RWPE1 (cell line): ENCODE measurements around the gene NKAPD1.
A peak's percentile ranks its signal among the peaks of the same experiment; 100 is the strongest.
"Not testable (repeated sequence)": the region's sequence is repeated elsewhere in the genome, so short reads cannot be mapped to it uniquely, and the experiment has no call there.

Source experiments
- CTCF ChIA-PET: fragments of 350-600 bp; sonication (Branson Sonifier 250); formaldehyde crosslinking; extraction: SDS; loops from one replicate; lab custom pipeline; 2021; lab: Yijun Ruan, JAX
- POLR2A ChIA-PET: fragments of 400-600 bp; formaldehyde crosslinking; extraction: SDS; loops from one replicate; lab custom pipeline; 2020; ENCODE audit warnings: antibody characterized with exemption; ENCODE audit not compliant: low non-redundant PET; lab: Yijun Ruan, JAX
- DNase-seq: peaks from one replicate; pipeline ENCODE4 v3.0.0; 2012; ENCODE audit warnings: low spot score
- H3K27ac ChIP-seq: fragments of 450-650 bp; 2 replicates; pipeline ENCODE4 v1.5.1; 2017
- CTCF ChIP-seq: fragments of 450-650 bp; conservative IDR thresholded peaks from 2 replicates; pipeline ENCODE4 v1.5.1; 2017; ENCODE audit warnings: low read depth, mild to moderate bottlenecking

The NKAPD1 gene

DNA sequence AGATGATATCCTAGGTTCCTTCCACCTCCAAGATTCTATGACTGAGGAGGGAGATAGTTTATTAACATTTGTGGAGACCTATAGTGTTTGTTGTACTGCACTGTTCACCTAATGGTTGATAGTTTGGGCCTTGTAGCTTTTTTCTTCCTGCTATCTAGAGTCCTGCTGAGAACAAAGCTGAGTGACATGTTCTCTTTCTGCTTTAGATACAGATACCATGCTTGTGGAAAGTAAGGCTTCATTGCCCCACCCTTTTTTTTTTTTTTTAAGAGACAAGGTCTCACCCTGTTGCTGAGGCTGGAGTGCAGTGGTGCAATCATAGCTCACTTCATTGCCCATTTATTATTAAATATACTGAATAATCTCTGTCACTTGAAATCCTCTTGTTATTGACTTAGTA is 36.6 kb upstream of the NKAPD1 start:
- TF ChIP-seq CTCF, result no peak
- H3K27ac ChIP-seq, result no peak overlapping the region
- no peak for DNase-seq
- POLR2A ChIA-PET, result no interaction called here
- CTCF ChIA-PET, result no interaction called here

GRCh38 chr11:112042161-112042960 is 31.7 kb upstream of the NKAPD1 start:
- ChIA-PET POLR2A (no interaction called here), CTCF (interaction anchor here (0.6 to 0.8 kb wide), 3 partner anchors 109 to 343 kb away, joined by 3 to 4 read pairs (median 3); no protein-coding TSS in a partner anchor)
- DNase-seq, result peak; percentile 18
- no peak overlapping the region for H3K27ac ChIP-seq
- no peak for TF ChIP-seq CTCF

GRCh38 chr11:112042961-112043304 is 31.2 kb upstream of the NKAPD1 start:
- ChIA-PET CTCF (interaction anchor here (0.8 kb wide), 1 partner anchor 135 kb away, joined by 3 read pairs; no protein-coding TSS in a partner anchor), POLR2A (interaction anchor here (0.6 kb wide), 1 partner anchor 9 kb away, joined by 6 read pairs; no protein-coding TSS in a partner anchor)
- no peak for DNase-seq
- no peak overlapping the region for H3K27ac ChIP-seq
- TF ChIP-seq CTCF, result no peak

GRCh38 chr11:112044961-112045360 is 29.1 kb upstream of the NKAPD1 start:
- ChIA-PET POLR2A (no interaction called here), CTCF (no interaction called here)
- TF ChIP-seq CTCF, result no peak
- no peak for DNase-seq
- no peak overlapping the region for H3K27ac ChIP-seq

- CTCF ChIA-PET, POLR2A ChIA-PET, H3K27ac ChIP-seq, DNase-seq: not testable (repeated sequence)
Measured at GRCh38 chr11:112046647-112047046, 27.5 kb upstream of the NKAPD1 start.

DNA sequence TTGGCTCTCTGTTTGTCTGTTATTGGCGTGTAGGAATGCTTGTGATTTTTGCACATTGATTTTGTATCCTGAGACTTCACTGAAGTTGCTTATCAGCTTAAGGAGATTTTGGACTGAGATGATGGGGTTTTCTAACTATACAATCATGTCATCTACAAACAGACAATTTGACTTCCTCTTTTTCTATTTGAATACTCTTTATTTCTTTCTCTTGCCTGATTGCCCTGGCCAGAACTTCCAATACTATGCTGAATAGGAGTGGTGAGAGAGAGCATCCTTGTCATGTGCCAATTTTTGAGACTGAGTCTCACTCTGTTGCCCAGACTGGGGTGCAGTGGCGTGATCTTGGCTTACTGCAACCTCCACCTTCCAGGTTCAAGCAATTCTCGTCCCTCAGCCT is 25.8 kb upstream of the NKAPD1 start:
- POLR2A ChIA-PET, result interaction anchor here (0.6 kb wide), 1 partner anchor 44 kb away, joined by 4 read pairs; no protein-coding TSS in a partner anchor
- CTCF ChIA-PET, DNase-seq: not testable (repeated sequence)
- peak overlapping the region; percentile 58 for H3K27ac ChIP-seq

- CTCF ChIA-PET, result no interaction called here
- no peak overlapping the region for H3K27ac ChIP-seq
- DNase-seq, result no peak
- no peak for TF ChIP-seq CTCF
- POLR2A ChIA-PET, result no interaction called here
Measured at GRCh38 chr11:112049777-112050176, 24.3 kb upstream of the NKAPD1 start.
